ENCODE data around the gene BMP8A.
"Not testable (repeated sequence)": the region's sequence is repeated elsewhere in the genome, so short reads cannot be mapped to it uniquely, and the experiment has no call there.

The BMP8A gene

DNA sequence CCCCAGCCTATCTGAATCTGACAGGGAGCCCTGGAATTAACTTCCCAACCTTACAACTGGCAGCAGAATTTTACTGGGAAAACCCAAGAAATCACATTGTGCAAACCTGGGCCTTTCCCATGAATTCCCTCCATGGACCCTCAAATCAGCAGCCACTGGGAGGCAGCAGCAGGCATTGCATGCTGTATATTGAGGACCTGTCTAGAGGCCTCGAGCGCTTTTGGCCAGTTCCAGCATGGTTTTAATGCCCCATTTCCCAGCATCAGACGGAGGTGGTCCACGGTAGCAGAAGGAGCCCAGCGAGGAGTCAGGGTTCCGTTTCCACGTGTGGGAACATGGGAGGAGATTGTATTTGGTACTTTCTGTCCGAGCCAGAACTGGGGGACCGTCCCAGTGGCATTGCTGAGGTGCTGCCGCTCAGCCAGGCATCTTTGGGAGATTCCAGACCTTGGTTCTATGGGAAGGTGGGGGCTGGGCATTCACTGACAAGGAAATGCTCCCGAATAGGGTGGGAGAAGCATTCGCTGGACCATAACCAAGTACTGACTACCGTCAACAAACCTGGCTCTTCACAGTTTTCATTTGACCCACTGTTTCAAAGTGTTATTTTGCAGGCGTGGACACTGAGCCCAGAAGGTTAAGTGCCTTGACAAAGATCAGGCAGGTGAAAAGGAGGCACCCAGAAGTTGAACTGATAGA lies 15.9 kb downstream of the BMP8A start:
- no peak for DNase-seq

DNA sequence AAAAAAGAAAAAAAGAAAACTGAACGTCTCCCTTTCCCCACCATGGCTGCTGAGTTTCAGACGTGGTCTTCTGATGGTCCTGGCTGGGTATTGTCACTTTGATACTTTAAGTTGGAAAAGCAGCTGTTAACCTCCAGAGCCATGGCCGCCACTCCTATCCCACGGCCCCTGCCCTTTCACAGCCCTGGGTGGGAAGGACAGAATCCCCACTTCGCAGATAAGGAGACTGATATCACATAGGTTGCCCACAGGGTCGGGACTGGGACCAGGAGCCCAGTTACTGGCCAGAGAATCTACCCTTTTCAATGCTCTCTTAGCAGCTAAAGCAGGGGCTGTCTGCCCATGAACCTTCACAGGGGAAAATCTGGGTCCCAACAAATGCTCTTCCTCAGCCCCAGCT lies 16.8 kb downstream of the BMP8A start:
- DNase-seq, result no peak

DNA sequence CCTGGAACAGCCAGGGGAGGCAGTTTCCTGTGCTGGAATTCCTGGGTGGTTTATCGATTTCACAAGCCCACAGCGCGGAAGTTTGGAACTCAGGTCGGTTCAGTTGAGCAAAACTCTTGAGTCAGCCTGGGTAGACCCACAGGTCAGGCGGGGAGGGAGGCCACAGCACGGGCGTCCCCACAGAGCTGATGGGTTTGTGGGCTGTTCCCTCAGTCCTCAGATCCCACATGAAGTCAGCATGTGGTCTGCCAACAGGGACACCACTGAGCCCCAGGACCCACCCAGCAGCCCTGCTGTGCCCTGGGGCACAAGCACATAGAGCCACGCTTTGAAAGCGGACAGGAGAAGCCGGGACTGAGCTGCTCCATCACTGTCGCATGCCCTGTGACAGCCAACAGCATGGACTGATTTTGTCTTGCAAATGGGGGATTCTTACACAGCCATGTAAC lies 17.4 kb downstream of the BMP8A start:
- DNase-seq, result no peak

DNA sequence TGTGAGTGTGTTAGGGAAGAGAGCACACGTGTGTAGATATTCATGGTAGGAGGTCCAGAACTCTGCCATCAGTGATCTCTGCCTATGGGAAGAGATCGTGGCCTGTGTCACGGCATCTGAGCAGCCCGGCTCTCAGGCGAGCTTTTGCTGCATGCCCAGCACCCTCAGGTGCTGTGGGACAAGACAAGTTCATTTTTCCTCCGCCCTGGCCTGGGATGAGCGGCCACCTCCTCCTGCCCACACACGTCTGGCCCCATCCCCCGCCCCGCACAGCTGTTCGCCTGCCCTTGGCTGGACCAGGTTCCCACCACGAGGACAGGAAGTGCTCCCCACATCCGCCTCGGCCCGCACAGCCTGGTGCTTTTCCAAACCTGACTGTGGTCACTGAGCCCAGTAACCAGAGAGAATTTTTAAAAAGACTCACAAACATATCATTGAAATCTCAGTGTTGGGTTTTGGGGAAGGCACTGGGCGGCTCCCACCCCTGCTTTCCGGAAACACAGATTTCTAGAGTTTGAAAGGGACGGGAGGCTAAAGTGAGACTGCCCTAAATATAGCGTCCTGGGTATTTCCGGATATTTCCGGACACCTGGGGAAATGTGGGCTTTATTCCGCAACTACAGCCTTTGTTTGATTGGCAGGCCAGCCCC lies 18.0 kb downstream of the BMP8A start:
- peak; percentile 20 to 37 for DNase-seq

DNA sequence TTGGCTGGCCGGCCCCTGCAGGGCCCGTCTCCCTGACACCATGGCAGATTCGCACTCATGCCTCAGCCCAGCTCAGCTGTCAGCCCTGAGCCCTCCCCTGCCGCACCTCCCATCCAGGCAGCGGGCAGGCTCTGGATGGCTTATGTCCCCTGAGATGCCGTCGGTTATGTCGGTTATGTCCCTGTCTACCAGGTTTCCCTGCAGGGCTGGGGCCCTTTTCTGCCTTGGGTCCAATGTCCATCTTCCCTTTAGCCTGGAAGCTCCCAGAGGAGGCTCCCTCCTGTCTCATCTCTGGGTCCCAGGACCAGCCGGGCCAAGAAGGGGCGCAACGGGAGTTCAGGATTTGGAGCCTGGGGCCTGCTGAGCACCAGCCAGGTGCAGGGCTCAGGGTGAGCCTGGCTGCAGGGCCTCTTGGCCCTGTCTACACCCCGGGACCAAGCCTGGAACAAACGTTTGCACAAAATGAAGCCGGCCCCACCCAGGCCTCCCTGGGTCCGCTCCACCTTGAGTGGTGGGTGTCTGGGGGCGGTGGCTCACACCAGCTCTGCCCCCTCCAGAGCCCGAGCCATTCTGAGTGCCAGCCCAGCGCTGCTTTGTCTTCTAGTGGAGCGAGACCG lies 19.2 kb downstream of the BMP8A start:
- not testable (repeated sequence) for DNase-seq

DNA sequence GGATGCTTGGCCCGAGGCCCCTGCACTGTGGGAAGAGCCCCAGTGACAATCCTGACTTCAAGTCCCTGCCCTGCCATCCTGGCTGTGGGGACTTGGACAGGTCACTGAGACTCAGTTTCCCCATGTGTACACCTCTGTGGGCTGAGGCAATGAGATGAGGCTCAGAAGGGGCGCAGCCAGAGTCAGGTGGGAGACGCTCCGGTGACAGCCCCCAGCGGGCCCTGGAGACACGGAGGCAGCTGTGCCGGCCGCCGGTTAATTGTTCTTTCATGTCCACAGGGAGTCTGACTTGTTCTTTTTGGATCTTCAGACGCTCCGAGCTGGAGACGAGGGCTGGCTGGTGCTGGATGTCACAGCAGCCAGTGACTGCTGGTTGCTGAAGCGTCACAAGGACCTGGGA lies 20.0 kb downstream of the BMP8A start:
- not testable (repeated sequence) for DNase-seq

DNA sequence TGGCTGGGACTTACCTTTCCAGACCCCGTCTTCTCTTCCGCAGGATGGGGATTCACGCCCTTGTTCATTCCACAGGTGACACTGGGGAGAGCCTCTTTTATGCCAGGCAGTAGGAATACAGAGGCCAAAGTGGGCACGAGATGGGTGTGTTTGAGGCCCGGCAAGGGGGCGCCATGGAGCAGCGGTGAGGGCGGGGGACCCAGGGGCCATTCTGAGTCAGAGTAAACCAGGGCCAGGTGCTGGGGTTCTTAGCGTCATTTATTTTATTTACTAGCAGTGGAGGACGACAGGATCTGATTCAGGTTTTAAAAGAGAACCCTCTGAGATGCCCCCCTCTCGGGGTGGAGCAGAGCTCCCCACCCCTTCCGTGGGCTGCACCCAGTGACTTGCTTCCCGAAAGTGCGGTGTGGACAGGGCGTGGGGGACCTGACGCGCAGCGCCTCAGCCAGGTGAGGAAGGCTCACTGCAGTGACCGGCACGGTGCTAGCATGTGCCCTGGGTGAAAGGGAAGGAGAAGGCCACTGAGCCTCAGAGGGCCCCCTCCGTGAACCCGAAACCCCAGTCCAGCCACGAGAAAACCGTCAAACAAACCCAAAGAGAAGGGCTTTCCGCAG lies 20.9 kb downstream of the BMP8A start:
- DNase-seq, result not testable (repeated sequence)

DNA sequence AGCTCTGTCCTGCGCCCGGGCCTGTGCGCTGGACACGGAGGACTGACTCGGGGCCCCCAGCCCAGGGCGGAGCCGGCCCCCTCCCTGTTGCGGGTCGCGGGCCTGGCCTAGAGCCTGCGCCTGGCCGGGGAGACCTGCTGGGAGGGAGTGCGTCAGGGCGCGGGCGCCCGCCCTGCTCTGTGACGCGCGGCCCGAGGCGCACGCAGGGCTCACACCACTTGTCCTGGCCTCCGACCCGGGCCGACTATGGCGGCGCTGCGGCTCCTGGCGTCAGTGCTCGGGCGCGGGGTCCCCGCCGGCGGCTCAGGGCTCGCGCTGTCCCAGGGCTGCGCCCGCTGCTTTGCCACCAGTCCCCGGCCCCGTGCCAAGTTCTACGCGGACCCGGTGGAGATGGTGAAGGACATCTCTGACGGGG lies 23.3 kb downstream of the BMP8A start:
- not testable (repeated sequence) for DNase-seq

DNA sequence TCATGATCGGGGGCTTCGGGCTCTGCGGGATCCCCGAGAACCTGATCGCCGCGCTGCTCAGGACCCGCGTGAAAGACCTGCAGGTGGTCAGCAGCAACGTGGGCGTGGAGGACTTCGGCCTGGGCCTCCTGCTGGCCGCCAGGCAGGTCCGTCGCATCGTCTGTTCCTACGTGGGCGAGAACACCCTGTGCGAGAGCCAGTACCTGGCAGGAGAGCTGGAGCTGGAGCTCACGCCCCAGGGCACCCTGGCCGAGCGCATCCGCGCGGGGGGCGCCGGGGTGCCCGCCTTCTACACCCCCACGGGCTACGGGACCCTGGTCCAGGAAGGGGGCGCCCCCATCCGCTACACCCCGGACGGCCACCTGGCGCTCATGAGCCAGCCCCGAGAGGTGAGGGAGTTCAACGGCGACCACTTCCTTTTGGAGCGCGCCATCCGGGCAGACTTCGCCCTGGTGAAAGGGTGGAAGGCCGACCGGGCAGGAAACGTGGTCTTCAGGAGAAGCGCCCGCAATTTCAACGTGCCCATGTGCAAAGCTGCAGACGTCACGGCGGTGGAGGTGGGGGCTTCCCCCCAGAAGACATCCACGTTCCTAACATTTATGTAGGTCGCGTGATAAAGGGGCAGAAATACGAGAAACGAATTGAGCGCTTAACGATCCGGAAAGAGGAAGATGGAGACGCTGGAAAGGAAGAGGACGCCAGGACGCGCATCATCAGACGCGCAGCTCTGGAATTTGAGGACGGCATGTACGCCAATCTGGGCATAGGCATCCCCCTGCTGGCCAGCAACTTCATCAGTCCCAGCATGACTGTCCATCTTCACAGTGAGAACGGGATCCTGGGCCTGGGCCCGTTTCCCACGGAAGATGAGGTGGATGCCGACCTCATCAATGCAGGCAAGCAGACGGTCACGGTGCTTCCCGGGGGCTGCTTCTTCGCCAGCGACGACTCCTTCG lies 24.0 kb downstream of the BMP8A start:
- DNase-seq, result not testable (repeated sequence)

DNA sequence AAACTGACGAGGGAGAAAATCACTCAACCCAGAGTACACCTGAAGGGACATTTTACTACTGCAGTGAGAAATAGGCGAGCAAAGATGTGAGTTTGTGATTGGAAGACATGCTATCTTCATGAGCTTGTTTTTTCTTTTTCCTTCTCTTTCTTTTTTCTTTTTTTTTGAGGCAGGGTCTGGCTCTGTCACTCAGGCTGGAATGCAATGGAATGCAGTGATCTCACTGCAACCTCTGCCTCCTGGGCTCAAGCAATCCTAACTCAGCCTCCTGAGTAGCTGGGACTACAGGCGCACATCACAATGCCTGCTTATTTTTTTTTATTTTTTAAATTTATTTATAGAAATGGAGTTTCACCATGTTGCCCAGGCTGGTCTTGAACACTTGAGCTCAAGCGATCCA lies 25.4 kb downstream of the BMP8A start:
- DNase-seq, result not testable (repeated sequence)

DNA sequence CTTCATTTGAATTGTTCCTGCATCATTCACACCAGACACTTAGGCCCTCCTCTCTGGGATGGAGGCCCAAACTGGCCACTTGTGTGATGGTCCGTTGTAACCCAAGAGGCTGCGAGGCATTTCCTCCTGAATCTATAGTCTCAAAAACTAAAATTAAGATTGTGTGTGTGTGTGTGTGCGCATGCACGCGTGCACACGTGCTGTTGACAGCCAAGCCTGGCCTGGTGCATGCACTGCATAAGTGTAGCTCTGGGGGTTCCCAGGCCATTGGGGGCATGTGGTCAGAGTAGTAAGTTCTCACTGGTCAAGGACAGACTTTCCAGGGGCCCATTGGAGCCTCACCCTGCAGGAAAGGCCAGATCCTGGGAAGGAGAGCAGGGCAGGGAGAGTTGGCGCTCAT lies 26.5 kb downstream of the BMP8A start:
- DNase-seq, result not testable (repeated sequence)

DNA sequence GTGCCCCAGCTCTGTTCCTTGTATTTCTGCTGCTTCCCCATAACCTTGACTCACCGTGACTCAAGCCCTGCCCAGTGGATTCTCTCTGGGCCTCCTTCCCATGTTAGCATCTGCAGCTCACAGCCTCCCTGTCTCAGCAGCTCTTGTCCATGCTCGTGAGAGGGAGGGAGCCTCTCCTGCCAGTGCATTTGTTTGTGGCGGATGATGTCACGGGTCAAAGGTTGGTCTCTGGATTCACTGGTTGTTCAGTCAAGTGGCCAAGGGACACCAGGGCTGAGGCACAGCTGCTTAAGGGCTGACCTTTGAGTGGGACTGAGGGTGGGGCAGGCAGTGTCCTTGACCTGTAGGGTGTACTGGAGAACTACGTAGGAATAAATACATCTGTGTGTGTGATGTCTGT lies 27.9 kb downstream of the BMP8A start:
- DNase-seq, result not testable (repeated sequence)

DNA sequence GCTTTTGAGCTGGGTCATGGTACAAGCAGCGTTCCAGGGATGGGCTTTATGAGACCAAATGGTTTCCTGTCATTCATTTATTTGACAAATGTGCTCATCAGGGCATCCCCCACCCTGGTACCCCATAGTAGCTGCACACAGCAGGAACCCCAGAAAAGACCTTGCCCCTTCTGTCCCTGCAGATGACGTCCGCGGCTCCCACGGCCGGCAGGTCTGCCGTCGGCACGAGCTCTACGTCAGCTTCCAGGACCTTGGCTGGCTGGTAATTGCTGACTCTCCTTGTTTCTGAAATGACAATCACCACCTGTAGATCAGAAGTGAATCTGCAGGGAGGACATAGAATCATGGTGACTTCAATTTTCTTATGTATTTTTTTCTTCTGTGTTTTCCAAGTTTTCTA lies 30.8 kb downstream of the BMP8A start:
- not testable (repeated sequence) for DNase-seq

DNA sequence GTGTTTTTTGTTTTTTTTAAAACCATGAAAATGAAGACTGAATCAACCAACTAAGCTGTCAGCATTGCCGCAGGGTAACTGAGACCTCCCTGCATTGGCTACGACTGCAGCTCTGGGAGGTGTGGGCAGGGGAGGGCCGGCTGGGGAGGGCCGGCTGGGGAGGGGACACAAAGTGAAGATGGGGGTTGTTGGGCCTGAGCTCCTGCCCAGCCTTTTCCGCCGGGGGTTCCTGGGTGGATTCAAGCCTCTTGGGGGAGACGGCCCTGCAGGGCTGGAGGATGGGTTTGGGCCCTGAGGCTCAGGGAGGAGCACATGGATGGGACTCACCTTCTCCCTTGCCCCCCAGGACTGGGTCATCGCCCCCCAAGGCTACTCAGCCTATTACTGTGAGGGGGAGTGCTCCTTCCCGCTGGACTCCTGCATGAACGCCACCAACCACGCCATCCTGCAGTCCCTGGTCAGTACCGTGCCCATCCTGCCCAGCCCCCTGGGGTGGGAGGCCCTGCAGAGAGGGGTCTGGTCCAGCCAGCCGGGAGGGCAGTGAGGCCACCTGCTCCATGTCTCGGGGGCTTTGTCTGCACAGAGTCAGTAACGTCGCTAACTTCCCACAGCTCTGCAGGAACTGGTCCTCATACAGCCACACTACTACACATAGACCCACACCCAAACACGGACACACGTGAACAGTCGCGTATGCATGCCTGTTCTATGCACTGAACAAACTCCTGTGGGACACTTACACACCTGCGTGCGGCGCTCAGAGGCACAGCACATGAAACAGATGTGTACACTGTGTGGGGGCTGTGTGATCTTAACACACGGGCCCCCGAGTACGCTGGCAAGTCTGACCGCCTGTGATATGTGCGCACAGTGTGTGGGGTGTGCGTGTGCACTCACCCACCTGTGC lies 31.5 kb downstream of the BMP8A start:
- DNase-seq, result no peak

DNA sequence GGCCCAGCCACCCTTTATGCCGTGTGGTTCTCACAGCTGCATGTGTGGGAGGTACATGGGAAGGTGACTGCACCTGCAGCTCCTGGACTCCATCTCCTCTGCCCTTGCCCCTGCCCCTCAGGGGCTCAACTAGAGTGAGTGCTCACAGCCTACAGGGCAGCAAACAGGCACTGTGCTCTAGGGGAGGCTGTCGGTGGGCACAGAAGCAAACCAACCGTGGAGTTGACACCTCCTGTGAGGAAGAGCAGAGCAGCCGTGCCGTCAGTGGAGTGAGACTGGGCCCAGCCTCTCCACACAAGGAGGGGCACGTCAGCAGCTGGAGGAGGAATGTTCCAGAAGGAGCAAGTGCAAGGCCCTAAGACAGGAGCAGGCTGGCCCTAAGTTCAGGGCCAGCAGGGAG lies 32.7 kb downstream of the BMP8A start:
- no peak for DNase-seq

DNA sequence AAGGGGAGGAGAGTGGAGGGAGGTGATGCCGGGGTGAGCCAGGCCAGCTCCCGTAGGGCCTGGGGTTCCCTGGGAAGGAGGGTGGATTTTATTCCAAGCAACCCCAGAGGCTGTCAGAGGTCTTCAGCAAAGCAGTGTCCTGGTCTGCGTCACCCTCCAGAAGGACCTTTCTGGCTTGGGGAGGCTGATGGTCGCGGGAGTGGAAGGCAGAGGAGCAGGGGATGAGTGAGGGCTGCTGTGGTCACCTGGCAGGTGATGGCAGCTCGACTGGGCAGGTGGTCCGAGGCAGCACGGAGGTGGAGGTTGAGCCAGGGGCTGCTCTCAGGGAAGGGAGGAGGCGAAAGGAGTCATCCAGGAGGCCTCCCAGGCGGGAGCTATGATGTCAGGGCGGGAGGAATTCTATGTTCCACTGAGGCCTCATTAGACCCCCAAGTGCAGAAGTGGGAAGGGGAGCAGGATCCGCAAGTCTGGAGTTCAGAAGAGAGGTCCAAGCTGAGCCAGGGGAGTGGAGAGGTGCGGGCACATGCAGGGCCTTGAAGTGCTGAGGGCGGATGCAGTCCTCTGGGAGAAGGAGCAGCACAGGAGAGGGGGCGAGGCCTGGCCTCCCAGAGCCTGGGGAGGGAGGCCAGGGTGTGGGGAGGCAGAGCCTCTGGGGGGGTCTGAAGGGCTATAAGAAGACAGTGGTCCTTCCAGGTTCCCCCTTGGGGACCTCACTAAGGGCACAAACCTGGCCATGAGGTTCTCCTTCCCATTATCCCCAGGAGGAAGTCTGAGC lies 33.3 kb downstream of the BMP8A start:
- DNase-seq, result no peak

DNA sequence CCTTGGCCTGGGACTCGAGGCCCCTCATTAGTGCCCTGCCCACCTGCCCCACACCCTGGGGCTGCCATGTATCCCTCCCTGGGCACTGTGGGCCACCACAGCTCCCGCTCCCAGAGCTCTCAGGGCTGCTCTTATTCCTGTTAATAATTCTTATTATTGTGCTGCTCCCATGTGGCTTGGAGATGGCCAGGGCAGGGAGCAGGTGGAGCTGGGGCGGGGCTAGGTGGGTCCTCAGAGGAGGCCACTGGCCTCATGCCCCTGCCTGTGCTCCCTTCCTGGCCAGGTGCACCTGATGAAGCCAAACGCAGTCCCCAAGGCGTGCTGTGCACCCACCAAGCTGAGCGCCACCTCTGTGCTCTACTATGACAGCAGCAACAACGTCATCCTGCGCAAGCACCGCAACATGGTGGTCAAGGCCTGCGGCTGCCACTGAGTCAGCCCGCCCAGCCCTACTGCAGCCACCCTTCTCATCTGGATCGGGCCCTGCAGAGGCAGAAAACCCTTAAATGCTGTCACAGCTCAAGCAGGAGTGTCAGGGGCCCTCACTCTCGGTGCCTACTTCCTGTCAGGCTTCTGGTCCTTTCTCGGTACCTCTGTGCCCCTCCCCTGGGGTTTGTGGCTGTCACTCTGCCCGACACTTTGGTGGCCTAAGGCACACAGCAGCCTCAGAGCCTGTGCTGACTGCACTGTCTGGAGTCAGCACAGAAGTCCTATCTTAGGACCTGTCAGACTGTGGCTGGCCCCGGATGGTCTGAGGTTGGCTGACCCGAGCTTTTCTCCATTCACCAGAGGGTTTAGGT lies 34.1 kb downstream of the BMP8A start:
- DNase-seq, result no peak

DNA sequence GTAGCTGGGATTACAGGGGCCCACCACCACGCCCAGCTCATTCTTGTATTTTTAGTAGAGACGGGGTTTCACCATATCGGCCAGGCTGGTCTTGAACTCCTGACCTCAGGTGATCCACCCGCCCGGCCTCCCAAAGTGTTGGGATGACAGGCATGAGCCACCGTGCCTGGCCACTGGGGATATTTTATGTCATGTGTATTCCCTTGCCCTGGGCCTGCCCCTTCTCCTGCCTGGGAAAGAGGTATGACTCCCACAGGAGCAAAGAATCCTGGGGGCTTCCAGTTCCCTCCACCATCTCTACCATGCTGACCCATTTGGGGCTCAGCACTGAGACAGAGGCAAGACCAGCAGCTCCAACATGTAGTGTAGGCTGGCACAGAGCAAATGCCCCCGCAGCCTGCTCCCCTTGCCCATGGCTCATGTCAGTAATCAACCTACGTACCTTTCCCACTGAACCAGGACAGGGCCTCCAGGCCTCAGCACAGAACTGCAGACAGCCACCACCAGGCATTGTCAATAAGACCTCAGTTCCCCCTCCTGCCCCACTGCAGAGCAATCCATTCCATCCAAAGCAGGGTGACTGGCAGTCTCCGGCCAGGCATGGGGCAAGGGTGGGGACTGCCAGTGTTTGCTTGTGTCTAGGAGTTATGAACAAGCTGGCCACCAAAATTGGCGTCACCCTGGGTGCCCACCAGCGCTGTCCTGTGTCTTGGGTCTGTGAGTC lies 35.2 kb downstream of the BMP8A start:
- DNase-seq, result no peak

DNA sequence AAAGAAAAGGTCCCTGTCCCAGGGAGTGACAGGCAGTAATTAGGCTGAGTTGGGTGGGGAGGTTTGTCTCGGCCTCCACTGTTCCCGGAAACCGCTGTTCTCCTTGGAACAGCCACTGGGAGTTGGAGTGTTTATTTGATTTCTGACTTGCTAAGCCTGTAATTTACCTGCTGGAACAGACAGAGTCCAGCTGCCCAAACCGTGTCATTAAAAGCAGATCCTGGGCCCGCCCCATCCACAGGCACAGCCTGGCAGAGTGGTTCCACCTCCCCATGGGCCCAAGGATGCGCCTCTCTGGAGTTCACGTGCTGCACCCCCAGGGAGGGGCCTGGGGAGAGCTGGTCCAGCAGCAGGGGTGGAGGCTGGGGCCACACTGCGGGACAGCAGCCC lies 35.7 kb downstream of the BMP8A start:
- not testable (repeated sequence) for DNase-seq
